SK-N-SH treated with all-trans-retinoic acid at 6 μM for 48 hours (cell line): ENCODE measurements around the gene ARID1A.

Experiments used
- ATAC-seq: fragments of 200-7000 bp; cut with Tn5 transposase; 3 replicates; pipeline ENCODE4 v1.9.1; 2020; ENCODE audit warnings: mild to moderate bottlenecking, moderate library complexity
- ARNTL ChIP-seq: fragments of 450-650 bp; formaldehyde crosslinking; IDR thresholded peaks from 2 replicates; pipeline ENCODE4 v1.5.0; 2020; ENCODE audit warnings: low read depth, mild to moderate bottlenecking, moderate library complexity, borderline replicate concordance
- CSDC2 ChIP-seq: fragments of 250-450 bp; sonication (Bioruptor Pico); IDR thresholded peaks from 2 replicates; pipeline ENCODE4 v1.5.0; 2020; ENCODE audit warnings: mild to moderate bottlenecking, moderate library complexity
- ESRRG ChIP-seq: fragments of 250-450 bp; sonication (Bioruptor Pico); IDR thresholded peaks from 2 replicates; pipeline ENCODE4 v1.6.1; 2021; ENCODE audit warnings: mild to moderate bottlenecking
- ISL1 ChIP-seq: fragments of 250-450 bp; sonication (Bioruptor Pico); IDR thresholded peaks from 2 replicates; pipeline ENCODE4 v2.1.2; 2022; ENCODE audit warnings: mild to moderate bottlenecking, moderate library complexity
- OSR1 ChIP-seq: fragments of 250-450 bp; sonication (Bioruptor Pico); IDR thresholded peaks from 2 replicates; pipeline ENCODE4 v1.8.0; 2022; ENCODE audit warnings: moderate library complexity, mild to moderate bottlenecking, inconsistent platforms
- PPARA ChIP-seq: fragments of 250-450 bp; sonication (Bioruptor Pico); IDR thresholded peaks from 2 replicates; pipeline ENCODE4 v1.5.0; 2020; ENCODE audit warnings: mild to moderate bottlenecking, borderline replicate concordance
- RARB ChIP-seq: fragments of 250-450 bp; sonication (Bioruptor Pico); IDR thresholded peaks from 2 replicates; pipeline ENCODE4 v1.8.0; 2021; ENCODE audit warnings: mild to moderate bottlenecking, moderate library complexity
- SNAI2 ChIP-seq: fragments of 250-450 bp; sonication (Bioruptor Pico); IDR thresholded peaks from 2 replicates; pipeline ENCODE4 v1.5.0; 2020; ENCODE audit warnings: mild to moderate bottlenecking, moderate library complexity
- TCF4 ChIP-seq: fragments of 250-450 bp; sonication (Bioruptor Pico); IDR thresholded peaks from 2 replicates; pipeline ENCODE4 v1.8.0; 2021; ENCODE audit warnings: mild to moderate bottlenecking, moderate library complexity, borderline replicate concordance
- TOX ChIP-seq: fragments of 250-450 bp; sonication (Bioruptor Pico); IDR thresholded peaks from 2 replicates; pipeline ENCODE4 v1.8.0; 2021; ENCODE audit warnings: mild to moderate bottlenecking, moderate library complexity, borderline replicate concordance
- TSHZ2 ChIP-seq: fragments of 250-450 bp; sonication (Bioruptor Pico); IDR thresholded peaks from 2 replicates; pipeline ENCODE4 v1.5.0; 2020; ENCODE audit warnings: mild to moderate bottlenecking, moderate library complexity
- ZC3H10 ChIP-seq: fragments of 250-450 bp; sonication (Bioruptor Pico); IDR thresholded peaks from 2 replicates; pipeline ENCODE4 v1.5.1; 2021; ENCODE audit warnings: mild to moderate bottlenecking, moderate library complexity
- ZFP3 ChIP-seq: fragments of 250-450 bp; sonication (Bioruptor Pico); IDR thresholded peaks from 2 replicates; pipeline ENCODE4 v1.5.0; 2020; ENCODE audit warnings: mild to moderate bottlenecking, moderate library complexity
- ZFP30 ChIP-seq: fragments of 450-650 bp; formaldehyde crosslinking; IDR thresholded peaks from 2 replicates; pipeline ENCODE4 v1.5.0; 2022; ENCODE audit warnings: mild to moderate bottlenecking, moderate library complexity
- ZNF565 ChIP-seq: fragments of 450-650 bp; formaldehyde crosslinking; conservative IDR thresholded peaks from 2 replicates; pipeline ENCODE4 v1.5.0; 2020; ENCODE audit warnings: low read depth, mild to moderate bottlenecking, moderate library complexity
- ZNF70 ChIP-seq: fragments of 450-650 bp; formaldehyde crosslinking; IDR thresholded peaks from 2 replicates; pipeline ENCODE4 v1.5.0; 2020; ENCODE audit warnings: mild to moderate bottlenecking, moderate library complexity
- ZNF8 ChIP-seq: fragments of 450-650 bp; formaldehyde crosslinking; IDR thresholded peaks from 2 replicates; pipeline ENCODE4 v1.5.0; 2020; ENCODE audit warnings: mild to moderate bottlenecking, moderate library complexity
- TF ChIP-seq, protein P1 (sequence below): fragments of 250-450 bp; sonication (Bioruptor Pico); IDR thresholded peaks from 2 replicates; pipeline ENCODE4 v1.5.1; 2021; ENCODE audit warnings: mild to moderate bottlenecking, moderate library complexity
- TF ChIP-seq, protein P2 (sequence below): fragments of 250-450 bp; sonication (Bioruptor Pico); IDR thresholded peaks from 2 replicates; pipeline ENCODE4 v1.5.1; 2020; ENCODE audit warnings: low read depth, mild to moderate bottlenecking, moderate library complexity
- TF ChIP-seq, protein P3 (sequence below): fragments of 250-450 bp; sonication (Bioruptor Pico); IDR thresholded peaks from 2 replicates; pipeline ENCODE4 v1.8.0; 2020; ENCODE audit warnings: mild to moderate bottlenecking, moderate library complexity, borderline replicate concordance

Gene ARID1A

GRCh38 chr1:26754086-26754874 is 58.5 kb downstream of the ARID1A start:
- TF ChIP-seq ZC3H10 (CRISPR knock-in tag), result no peak
- TF ChIP-seq CSDC2 (CRISPR knock-in tag), result no peak
- TF ChIP-seq ZFP3, result no peak
- no peak for TF ChIP-seq SNAI2 (CRISPR knock-in tag)
- TF ChIP-seq ZFP30 (CRISPR knock-in tag), result no peak
- TF ChIP-seq, protein P1, sequence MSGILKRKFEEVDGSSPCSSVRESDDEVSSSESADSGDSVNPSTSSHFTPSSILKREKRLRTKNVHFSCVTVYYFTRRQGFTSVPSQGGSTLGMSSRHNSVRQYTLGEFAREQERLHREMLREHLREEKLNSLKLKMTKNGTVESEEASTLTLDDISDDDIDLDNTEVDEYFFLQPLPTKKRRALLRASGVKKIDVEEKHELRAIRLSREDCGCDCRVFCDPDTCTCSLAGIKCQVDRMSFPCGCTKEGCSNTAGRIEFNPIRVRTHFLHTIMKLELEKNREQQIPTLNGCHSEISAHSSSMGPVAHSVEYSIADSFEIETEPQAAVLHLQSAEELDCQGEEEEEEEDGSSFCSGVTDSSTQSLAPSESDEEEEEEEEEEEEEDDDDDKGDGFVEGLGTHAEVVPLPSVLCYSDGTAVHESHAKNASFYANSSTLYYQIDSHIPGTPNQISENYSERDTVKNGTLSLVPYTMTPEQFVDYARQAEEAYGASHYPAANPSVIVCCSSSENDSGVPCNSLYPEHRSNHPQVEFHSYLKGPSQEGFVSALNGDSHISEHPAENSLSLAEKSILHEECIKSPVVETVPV (CRISPR knock-in tag), result no peak
- no peak for TF ChIP-seq TOX
- no peak for ATAC-seq

GRCh38 chr1:26758358-26758757 is 62.5 kb downstream of the ARID1A start:
- ATAC-seq, result no peak
- TF ChIP-seq RARB (CRISPR knock-in tag), result no peak
- no peak for TF ChIP-seq ARNTL (CRISPR knock-in tag)
- no peak for TF ChIP-seq TCF4 (CRISPR knock-in tag)
- TF ChIP-seq PPARA, result no peak
- TF ChIP-seq, protein P2, sequence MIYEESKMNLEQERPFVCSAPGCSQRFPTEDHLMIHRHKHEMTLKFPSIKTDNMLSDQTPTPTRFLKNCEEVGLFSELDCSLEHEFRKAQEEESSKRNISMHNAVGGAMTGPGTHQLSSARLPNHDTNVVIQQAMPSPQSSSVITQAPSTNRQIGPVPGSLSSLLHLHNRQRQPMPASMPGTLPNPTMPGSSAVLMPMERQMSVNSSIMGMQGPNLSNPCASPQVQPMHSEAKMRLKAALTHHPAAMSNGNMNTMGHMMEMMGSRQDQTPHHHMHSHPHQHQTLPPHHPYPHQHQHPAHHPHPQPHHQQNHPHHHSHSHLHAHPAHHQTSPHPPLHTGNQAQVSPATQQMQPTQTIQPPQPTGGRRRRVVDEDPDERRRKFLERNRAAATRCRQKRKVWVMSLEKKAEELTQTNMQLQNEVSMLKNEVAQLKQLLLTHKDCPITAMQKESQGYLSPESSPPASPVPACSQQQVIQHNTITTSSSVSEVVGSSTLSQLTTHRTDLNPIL (CRISPR knock-in tag), result no peak
- TF ChIP-seq CSDC2 (CRISPR knock-in tag), result no peak
- TF ChIP-seq OSR1 (CRISPR knock-in tag), result no peak
- no peak for TF ChIP-seq ZNF70

- TF ChIP-seq ZC3H10 (CRISPR knock-in tag) (no peak), ZFP30 (CRISPR knock-in tag) (no peak), TOX (no peak), ZNF8 (no peak), TCF4 (CRISPR knock-in tag) (no peak), ZNF565 (no peak), OSR1 (CRISPR knock-in tag) (no peak), ISL1 (CRISPR knock-in tag) (no peak), ESRRG (CRISPR knock-in tag) (no peak)
- TF ChIP-seq, protein P3, sequence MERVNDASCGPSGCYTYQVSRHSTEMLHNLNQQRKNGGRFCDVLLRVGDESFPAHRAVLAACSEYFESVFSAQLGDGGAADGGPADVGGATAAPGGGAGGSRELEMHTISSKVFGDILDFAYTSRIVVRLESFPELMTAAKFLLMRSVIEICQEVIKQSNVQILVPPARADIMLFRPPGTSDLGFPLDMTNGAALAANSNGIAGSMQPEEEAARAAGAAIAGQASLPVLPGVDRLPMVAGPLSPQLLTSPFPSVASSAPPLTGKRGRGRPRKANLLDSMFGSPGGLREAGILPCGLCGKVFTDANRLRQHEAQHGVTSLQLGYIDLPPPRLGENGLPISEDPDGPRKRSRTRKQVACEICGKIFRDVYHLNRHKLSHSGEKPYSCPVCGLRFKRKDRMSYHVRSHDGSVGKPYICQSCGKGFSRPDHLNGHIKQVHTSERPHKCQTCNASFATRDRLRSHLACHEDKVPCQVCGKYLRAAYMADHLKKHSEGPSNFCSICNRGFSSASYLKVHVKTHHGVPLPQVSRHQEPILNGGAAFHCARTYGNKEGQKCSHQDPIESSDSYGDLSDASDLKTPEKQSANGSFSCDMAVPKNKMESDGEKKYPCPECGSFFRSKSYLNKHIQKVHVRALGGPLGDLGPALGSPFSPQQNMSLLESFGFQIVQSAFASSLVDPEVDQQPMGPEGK (CRISPR knock-in tag), result no peak
- TF ChIP-seq, protein P2 (CRISPR knock-in tag), result no peak
- TF ChIP-seq, protein P1 (CRISPR knock-in tag), result no peak
- ATAC-seq, result no peak
These were observed 63.7 kb downstream of the ARID1A start for GRCh38 chr1:26759531-26759930.

DNA sequence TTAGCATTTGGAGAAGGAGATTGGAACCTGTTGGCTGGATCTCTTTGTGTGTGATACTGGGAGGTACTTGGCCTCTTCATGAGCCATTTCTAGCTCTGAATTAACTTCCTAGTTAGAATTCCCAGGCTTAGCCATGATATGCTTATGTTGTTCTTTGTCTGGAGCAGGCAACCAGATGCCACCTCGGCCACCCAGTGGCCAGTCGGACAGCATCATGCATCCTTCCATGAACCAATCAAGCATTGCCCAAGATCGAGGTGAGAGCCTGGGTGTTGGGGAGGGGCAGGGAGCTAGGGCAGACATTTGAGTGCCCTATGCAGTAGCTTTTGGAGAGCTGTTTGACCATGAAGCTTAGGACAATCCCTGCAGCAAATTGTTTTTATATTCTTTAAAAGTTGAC is 65.4 kb downstream of the ARID1A start:
- peak; percentile 60 for ATAC-seq
- no peak for TF ChIP-seq ZNF70
- TF ChIP-seq, protein P2 (CRISPR knock-in tag), result no peak
- TF ChIP-seq ISL1 (CRISPR knock-in tag), result no peak
- no peak for TF ChIP-seq TOX
- no peak for TF ChIP-seq PPARA
- no peak for TF ChIP-seq OSR1 (CRISPR knock-in tag)
- TF ChIP-seq ARNTL (CRISPR knock-in tag), result no peak
- no peak for TF ChIP-seq TSHZ2
- no peak for TF ChIP-seq RARB (CRISPR knock-in tag)
- no peak for TF ChIP-seq ZNF565
- TF ChIP-seq, all 23 proteins: peak for 0
